GM12878 (cell line): Measurements from ENCODE around the gene NXPH2. TPM values are rescaled to one million over a fixed set of nuclear protein-coding genes. Genes with fewer than 3 reads are reported as not detected.

Experiments
- ATAC-seq: fragments of 200-7000 bp; cut with Tn5 transposase; 3 replicates; pipeline ENCODE4 v1.9.1; 2020; ENCODE audit warnings: mild to moderate bottlenecking, moderate library complexity
- BruUV-seq: library from RNA; stranded (reverse); fragments of 400-500 nt; replicated peaks from 2 replicates; lab custom pipeline; 2021; lab: Mats Ljungman, UMichigan
- CTCF ChIA-PET: fragments of 300-600 bp; sonication (Branson Sonifier 250); formaldehyde crosslinking; extraction: SDS; loops from one replicate; lab custom pipeline; 2021; ENCODE audit warnings: inconsistent platforms; lab: Yijun Ruan, JAX
- POLR2A ChIA-PET: fragments of 350-600 bp; formaldehyde crosslinking; extraction: SDS; loops from one replicate; lab custom pipeline; 2021; ENCODE audit warnings: inconsistent platforms; lab: Charles Lee
- RAD21 ChIA-PET: fragments of 300-600 bp; sonication (Branson Sonifier 250); formaldehyde crosslinking; loops from one replicate; lab custom pipeline; 2023; ENCODE audit warnings: antibody characterized with exemption; ENCODE audit not compliant: unreplicated experiment; lab: Charles Lee
- SMC1A ChIA-PET: fragments of 300-600 bp; sonication (Branson Sonifier 250); formaldehyde crosslinking; loops from one replicate; lab custom pipeline; 2023; ENCODE audit not compliant: unreplicated experiment, uncharacterized antibody; lab: Charles Lee
- DNase-seq: peaks from one replicate; pipeline ENCODE4 v3.0.0-alpha.2; 2011; ENCODE audit warnings: low read depth, low spot score
- FAIRE-seq: peaks from 3 replicates; lab custom pipeline; 2011; peaks lifted over from hg19 to GRCh38; lab: Jason Lieb, UNC
- H2AFZ ChIP-seq: 2 replicates; pipeline ENCODE4 v1.6.0; 2011; ENCODE audit warnings: low read depth, low read length, control low read depth; ENCODE audit not compliant: control insufficient read depth
- H3K27ac ChIP-seq: 2 replicates; pipeline ENCODE4 v1.5.1; 2011; ENCODE audit warnings: control low read depth; ENCODE audit not compliant: control insufficient read depth, insufficient read depth
- H3K27me3 ChIP-seq, 2 experiments: replicated peaks in 1 of 2; 2 replicates each; pipeline versions ENCODE4 v1.6.0 to v1.6.1; 2011; ENCODE audit warnings: low read length in 1 of 2; ENCODE audit not compliant: control insufficient read depth in 2 of 2, insufficient read depth in 2 of 2
- H3K36me3 ChIP-seq, 2 experiments: 2 replicates each; pipeline ENCODE4 v1.5.1; 2011; ENCODE audit warnings: low read length in 1 of 2; ENCODE audit not compliant: control insufficient read depth in 2 of 2, insufficient read depth in 2 of 2
- H3K4me1 ChIP-seq: 2 replicates; pipeline ENCODE4 v1.6.1; 2011; ENCODE audit warnings: mild to moderate bottlenecking, low read length, moderate library complexity, mixed read lengths; ENCODE audit not compliant: control insufficient read depth, insufficient read depth
- H3K4me2 ChIP-seq: 2 replicates; pipeline ENCODE4 v1.6.0; 2011; ENCODE audit warnings: control low read depth; ENCODE audit not compliant: control insufficient read depth, insufficient read depth
- H3K4me3 ChIP-seq: fragments of 200-600 bp; sonication (generic); 2 replicates; pipeline ENCODE4 v1.5.1; 2016
- H3K79me2 ChIP-seq: 2 replicates; pipeline ENCODE4 v1.6.0; 2011; ENCODE audit warnings: low read length; ENCODE audit not compliant: control insufficient read depth, insufficient read depth
- H3K9ac ChIP-seq: 2 replicates; pipeline ENCODE4 v1.8.0; 2011; ENCODE audit warnings: low read length, control low read depth, mixed read lengths; ENCODE audit not compliant: control insufficient read depth, insufficient read depth
- H3K9me3 ChIP-seq: replicated peaks from 3 replicates; pipeline ENCODE4 v1.5.1; 2011; ENCODE audit warnings: mild to moderate bottlenecking, low read length; ENCODE audit not compliant: control insufficient read depth, insufficient read depth
- H4K20me1 ChIP-seq: 2 replicates; pipeline ENCODE4 v1.6.0; 2011; ENCODE audit not compliant: control insufficient read depth, insufficient read depth
- CEBPZ ChIP-seq: fragments of 150-350 bp; IDR thresholded peaks from 2 replicates; pipeline ENCODE4 v1.6.1; 2016; ENCODE audit warnings: low read depth, low read length
- CHD2 ChIP-seq: IDR thresholded peaks from 2 replicates; pipeline ENCODE4 v1.6.1; 2011; ENCODE audit warnings: low read depth, low read length, improper control_type of control experiment, borderline replicate concordance
- CTCF ChIP-seq, 3 experiments: IDR thresholded peaks in 2 of 3; conservative IDR thresholded peaks in 1 of 3; 2 replicates each; pipeline ENCODE4 v1.5.1; 2011; ENCODE audit warnings: low read depth in 3 of 3, low read length in 3 of 3, mild to moderate bottlenecking in 3 of 3, control low read depth in 2 of 3, moderate library complexity in 2 of 3, inconsistent platforms in 1 of 3, mixed read lengths in 1 of 3; ENCODE audit not compliant: control insufficient read depth in 2 of 3, insufficient read depth in 1 of 3; ENCODE audit errors: extremely low read depth in 1 of 3
- HCFC1 ChIP-seq: fragments of 150-350 bp; IDR thresholded peaks from 2 replicates; pipeline ENCODE4 v1.6.1; 2014; ENCODE audit warnings: low read length
- HDAC2 ChIP-seq: fragments of 200-600 bp; sonication (generic); IDR thresholded peaks from 2 replicates; pipeline ENCODE4 v1.6.1; 2017
- IKZF1 ChIP-seq: fragments of 450-650 bp; conservative IDR thresholded peaks from 2 replicates; pipeline ENCODE4 v1.6.1; 2017; ENCODE audit warnings: antibody characterized with exemption, mild to moderate bottlenecking
- MAX ChIP-seq: IDR thresholded peaks from 2 replicates; pipeline ENCODE4 v1.6.1; 2012; ENCODE audit warnings: low read depth, low read length, improper control_type of control experiment
- SMC3 ChIP-seq: IDR thresholded peaks from 2 replicates; pipeline ENCODE4 v1.6.1; 2011; ENCODE audit warnings: low read length, improper control_type of control experiment, borderline replicate concordance
- STAT1 ChIP-seq: fragments of 450-650 bp; conservative IDR thresholded peaks from 2 replicates; pipeline ENCODE4 v1.6.1; 2014; ENCODE audit warnings: antibody characterized with exemption, mild to moderate bottlenecking
- STAT3 ChIP-seq: IDR thresholded peaks from 2 replicates; pipeline ENCODE4 v1.6.1; 2011; ENCODE audit warnings: low read depth, low read length, improper control_type of control experiment
- TARDBP ChIP-seq: IDR thresholded peaks from 2 replicates; pipeline ENCODE4 v1.6.1; 2016; ENCODE audit warnings: borderline replicate concordance
- YY1 ChIP-seq: IDR thresholded peaks from 2 replicates; pipeline ENCODE4 v1.6.1; 2011; ENCODE audit warnings: low read depth, mild to moderate bottlenecking, low read length
- ZNF622 ChIP-seq: fragments of 450-650 bp; IDR thresholded peaks from 2 replicates; pipeline ENCODE4 v1.6.1; 2017; ENCODE audit warnings: mild to moderate bottlenecking, inconsistent platforms
- ZZZ3 ChIP-seq: IDR thresholded peaks from 2 replicates; pipeline ENCODE4 v1.6.1; 2011; ENCODE audit warnings: low read depth; ENCODE audit not compliant: control insufficient read depth, insufficient read length
- WGBS: methylation state at CpG from one replicate; pipeline ENCODE4 v1.1.6; 2016; ENCODE audit warnings: low lambda C conversion rate; ENCODE audit not compliant: insufficient replicate concordance, insufficient coverage; ENCODE audit errors: missing lambda C conversion rate; 5-methylcytosine and 5-hydroxymethylcytosine counted together
- in situ Hi-C: fragments of 300-500 bp; cut with MboI; formaldehyde crosslinking; loops from 9 replicates; pipeline ENCODE4 v1.14.3; 2018; ENCODE audit warnings: mixed read lengths
- intact Hi-C: fragments of 100-400 bp; cut with micrococcal nuclease; formaldehyde crosslinking; loops from one replicate; pipeline ENCODE4 v1.14.2; 2022; ENCODE audit not compliant: unreplicated experiment
- polyA plus RNA-seq, 11 experiments: library from polyadenylated mRNA; depleted of rRNA in 4 of 11; unstranded in 6 of 11; stranded (reverse) in 5 of 11; fragments of >200 nt; fragmentation: Nextera tagmentation in 4 of 11; fragmentation: Illumina TruSeq in 1 of 11; extraction: Ambion mirVana in 4 of 11; extraction: Trizol in 1 of 11; gene quantifications; 1 replicate in 1 of 11; 2 replicates in 10 of 11; pipeline versions ENCODE4 v1.2.1 to v1.2.3, GENCODE V29; 2011 to 2016; ENCODE audit warnings: inconsistent platforms in 2 of 11, missing spikeins in 2 of 11, low read depth in 1 of 11
- total RNA-seq, 4 experiments: library from RNA; depleted of rRNA in 3 of 4; stranded (reverse); fragments of >200 nt in 3 of 4; fragmentation: Illumina TruSeq in 1 of 4; extraction: Trizol in 1 of 4; gene quantifications; 2 replicates each; pipeline versions ENCODE4 v1.2.1 to v1.2.3, GENCODE V29; 2013 to 2021

NXPH2 gene
- total and polyA plus RNA-seq, 10 of the 15 experiments (the other 5 are each of a cell fraction or from before 2014, with no cell fraction given) = not detected

- Histone ChIP-seq H3K4me1 (no peaks in the 10 kb centered on the region), H2AFZ (no peak overlapping the region), H4K20me1 (no peaks in the 10 kb centered on the region), H3K27ac (no peak overlapping the region), H3K9ac (no peak overlapping the region), H3K36me3 (no peaks in the 10 kb centered on the region), H3K79me2 (no peaks in the 10 kb centered on the region), H3K27me3 (no peaks in the 10 kb centered on the region; a peak in 1 of 4 replicates), H3K9me3 (no peaks in the 10 kb centered on the region), H3K4me3 (no peak overlapping the region), H3K4me2 (no peak overlapping the region)
- DNase-seq = no peak
- 24% methylated on average over 4 of the region's 4 CpGs for WGBS
- intact Hi-C loops = no loop called here
- ChIA-PET RAD21 (no interaction called here), SMC1A (no interaction called here), POLR2A (no interaction called here), CTCF (interaction anchor here (0.7 kb wide), 1 partner anchor 17 kb away, joined by 3 read pairs; no protein-coding TSS in a partner anchor)
- no peak for FAIRE-seq
- TF ChIP-seq IKZF1 (no peak), SMC3 (no peak), MAX (no peak), STAT3 (no peak), CHD2 (no peak), HCFC1 (no peak), STAT1 (no peak), ZZZ3 (no peak), HDAC2 (no peak), TARDBP (no peak), YY1 (no peak), CEBPZ (no peak), ZNF622 (no peak), CTCF (IDR thresholded peaks at IDR 0.05 in 2 of 3, conservative IDR thresholded peaks at IDR 0.05 in 1 of 3; ENCODE audit: control insufficient read depth in 2 of 3, extremely low read depth in 1 of 3, insufficient read depth in 1 of 3, low read depth in 3 of 3, low read length in 3 of 3) (no peak)
- in situ Hi-C loops = no loop called here
- no TSS peak for BruUV-seq
- ATAC-seq = no peak
Observed at GRCh38 chr2:138742441-138743057, 37.6 kb downstream of the NXPH2 start.
